Neural progenitor cell (in vitro differentiated cells): Measurements from ENCODE around the gene PWWP2B. TPM values are rescaled to one million over a fixed set of nuclear protein-coding genes. Genes with fewer than 3 reads are reported as not detected.

Experiments
- DNase-seq: peaks from one replicate; pipeline ENCODE4 v3.0.0-alpha.2; 2016; ENCODE audit warnings: low spot score
- H2AFZ ChIP-seq: fragments of 200-600 bp; sonication (generic); replicated peaks from 2 replicates; pipeline ENCODE4 v1.6.1; 2016; ENCODE audit warnings: antibody characterized with exemption
- H3F3A ChIP-seq: fragments of 200-600 bp; sonication (generic); 2 replicates; pipeline ENCODE4 v1.6.1; 2016; ENCODE audit warnings: antibody characterized with exemption, low read depth
- H3K27ac ChIP-seq: fragments of 200-600 bp; sonication (generic); 2 replicates; pipeline ENCODE4 v1.5.1; 2016; ENCODE audit warnings: mild to moderate bottlenecking
- H3K27me3 ChIP-seq: fragments of 200-600 bp; sonication (generic); 2 replicates; pipeline ENCODE4 v1.6.1; 2016; ENCODE audit warnings: mild to moderate bottlenecking, moderate library complexity
- H3K36me3 ChIP-seq: fragments of 200-600 bp; sonication (generic); 2 replicates; pipeline ENCODE4 v1.5.1; 2016
- H3K4me1 ChIP-seq: fragments of 200-600 bp; sonication (generic); 2 replicates; pipeline ENCODE4 v1.6.1; 2016; ENCODE audit warnings: mixed run types
- H3K4me2 ChIP-seq: fragments of 200-600 bp; sonication (generic); 2 replicates; pipeline ENCODE4 v1.6.1; 2016
- H3K4me3 ChIP-seq: fragments of 200-600 bp; sonication (generic); 2 replicates; pipeline ENCODE4 v1.5.1; 2016
- H3K79me2 ChIP-seq: fragments of 200-600 bp; sonication (generic); 2 replicates; pipeline ENCODE4 v1.6.1; 2016; ENCODE audit warnings: low read depth
- H3K9ac ChIP-seq: fragments of 200-600 bp; sonication (generic); 2 replicates; pipeline ENCODE4 v1.6.1; 2016
- H3K9me3 ChIP-seq: fragments of 200-600 bp; sonication (generic); 2 replicates; pipeline ENCODE4 v1.5.1; 2016; ENCODE audit warnings: low read depth
- H4K20me1 ChIP-seq: fragments of 200-600 bp; sonication (generic); 2 replicates; pipeline ENCODE4 v1.6.1; 2016; ENCODE audit warnings: low read depth
- H3K27ac Mint-ChIP-seq: 3 replicates; pipeline ENCODE4 v1.8.0; 2021; ENCODE audit warnings: mixed read lengths
- H3K27me3 Mint-ChIP-seq: 2 replicates; pipeline ENCODE4 v1.8.0; 2022; ENCODE audit warnings: low read depth, mild to moderate bottlenecking, inconsistent platforms, moderate library complexity, mixed read lengths; ENCODE audit not compliant: insufficient read depth
- H3K36me3 Mint-ChIP-seq: 3 replicates; pipeline ENCODE4 v1.8.0; 2021; ENCODE audit warnings: mixed read lengths
- H3K4me1 Mint-ChIP-seq: 3 replicates; pipeline ENCODE4 v1.8.0; 2021; ENCODE audit warnings: mixed read lengths
- H3K4me3 Mint-ChIP-seq: 3 replicates; pipeline ENCODE4 v1.8.0; 2021; ENCODE audit warnings: mild to moderate bottlenecking, moderate library complexity, mixed read lengths
- H3K9me3 Mint-ChIP-seq: 3 replicates; pipeline ENCODE4 v1.8.0; 2020; ENCODE audit warnings: mixed read lengths
- CTCF ChIP-seq: fragments of 200-600 bp; sonication (generic); IDR thresholded peaks from 2 replicates; pipeline ENCODE4 v1.5.1; 2017; ENCODE audit warnings: antibody characterized with exemption, mild to moderate bottlenecking
- EZH2 ChIP-seq: fragments of 200-600 bp; sonication (generic); IDR thresholded peaks from 2 replicates; pipeline ENCODE4 v1.6.1; 2017; ENCODE audit warnings: antibody characterized with exemption, mild to moderate bottlenecking, moderate library complexity
- EZH2phosphoT487 ChIP-seq: fragments of 200-600 bp; sonication (generic); IDR thresholded peaks from 2 replicates; pipeline ENCODE4 v1.6.1; 2017; ENCODE audit warnings: antibody characterized with exemption
- total RNA-seq: library from RNA; depleted of rRNA; stranded (reverse); fragments of >200 nt; gene quantifications from 2 replicates; pipeline ENCODE4 v1.2.3, GENCODE V29; 2015; ENCODE audit warnings: low replicate concordance

Gene PWWP2B
- total RNA-seq, 1 donor from 2014 or later = 0.34 TPM

GRCh38 chr10:132405463-132405991 is 8.5 kb downstream of the PWWP2B start:
- peaks cover 12% of the 10 kb centered on the region for H3K4me1 ChIP-seq
- Mint-ChIP-seq H3K4me3 (no peak overlapping the region), H3K4me1 (peaks cover 16% of the 10 kb centered on the region), H3K27ac (no peak overlapping the region), H3K27me3 (peaks cover 4% of the 10 kb centered on the region), H3K36me3 (peaks cover 6% of the 10 kb centered on the region), H3K9me3 (no peaks in the 10 kb centered on the region)
- TF ChIP-seq EZH2phosphoT487 (no peak), CTCF (no peak), EZH2 (no peak)
- no peak overlapping the region for H3K27ac ChIP-seq
- H3K27me3 ChIP-seq = no peaks in the 10 kb centered on the region
- H4K20me1 ChIP-seq = no peaks in the 10 kb centered on the region
- no peaks in the 10 kb centered on the region for H3K9me3 ChIP-seq
- H3K4me2 ChIP-seq = no peak overlapping the region
- H3K36me3 ChIP-seq = no peaks in the 10 kb centered on the region
- H3F3A ChIP-seq = no peaks in the 10 kb centered on the region
- no peaks in the 10 kb centered on the region for H3K79me2 ChIP-seq
- DNase-seq = no peak
- no peak overlapping the region for H2AFZ ChIP-seq
- no peak overlapping the region for H3K4me3 ChIP-seq
- H3K9ac ChIP-seq = no peak overlapping the region

- peaks cover 6% of the 10 kb centered on the region for H3K36me3 Mint-ChIP-seq
- peaks cover 4% of the 10 kb centered on the region for H3K27me3 Mint-ChIP-seq
- Histone ChIP-seq H3F3A (no peaks in the 10 kb centered on the region), H3K27me3 (no peaks in the 10 kb centered on the region), H3K4me3 (no peak overlapping the region), H3K4me1 (peaks cover 10% of the 10 kb centered on the region), H3K36me3 (no peaks in the 10 kb centered on the region), H4K20me1 (no peaks in the 10 kb centered on the region), H2AFZ (no peak overlapping the region), H3K4me2 (no peak overlapping the region), H3K9ac (no peak overlapping the region), H3K79me2 (no peaks in the 10 kb centered on the region), H3K27ac (no peak overlapping the region), H3K9me3 (no peaks in the 10 kb centered on the region)
- no peak overlapping the region for H3K27ac Mint-ChIP-seq
- no peak for TF ChIP-seq CTCF
- no peak for TF ChIP-seq EZH2phosphoT487
- TF ChIP-seq EZH2 = no peak
- H3K4me3 Mint-ChIP-seq = no peak overlapping the region
- no peaks in the 10 kb centered on the region for H3K9me3 Mint-ChIP-seq
- DNase-seq = no peak
- H3K4me1 Mint-ChIP-seq = peaks cover 14% of the 10 kb centered on the region
Observed at GRCh38 chr10:132406181-132406580, 9.2 kb downstream of the PWWP2B start.

GRCh38 chr10:132406750-132407149 is 9.8 kb downstream of the PWWP2B start:
- Mint-ChIP-seq H3K27ac (no peak overlapping the region), H3K27me3 (peaks cover 2% of the 10 kb centered on the region), H3K9me3 (no peaks in the 10 kb centered on the region), H3K4me1 (peaks cover 17% of the 10 kb centered on the region), H3K4me3 (no peak overlapping the region), H3K36me3 (peaks cover 6% of the 10 kb centered on the region)
- Histone ChIP-seq H3K9ac (no peak overlapping the region), H3K79me2 (no peaks in the 10 kb centered on the region), H3F3A (no peaks in the 10 kb centered on the region), H3K27ac (no peak overlapping the region), H3K4me3 (no peak overlapping the region), H3K4me1 (peaks cover 10% of the 10 kb centered on the region), H4K20me1 (no peaks in the 10 kb centered on the region), H2AFZ (no peak overlapping the region), H3K9me3 (no peaks in the 10 kb centered on the region), H3K27me3 (no peaks in the 10 kb centered on the region), H3K4me2 (no peak overlapping the region), H3K36me3 (no peaks in the 10 kb centered on the region)
- no peak for TF ChIP-seq EZH2
- no peak for TF ChIP-seq EZH2phosphoT487
- no peak for TF ChIP-seq CTCF
- DNase-seq = no peak
